Loucy (cell line): ENCODE results near the gene FNTB.
A peak's percentile ranks its signal among the peaks of the same experiment; 100 is the strongest.

Experiments
- H2AFZ ChIP-seq: fragments of 200-600 bp; sonication (generic); 2 replicates; pipeline ENCODE4 v1.6.0; 2016; ENCODE audit warnings: antibody characterized with exemption, mild to moderate bottlenecking, low read length, moderate library complexity
- H3F3A ChIP-seq: fragments of 200-600 bp; 2 replicates; pipeline ENCODE4 v1.6.0; 2016; ENCODE audit warnings: antibody characterized with exemption, low read depth, mild to moderate bottlenecking
- H3K27me3 ChIP-seq: fragments of 200-600 bp; sonication (generic); 2 replicates; pipeline ENCODE4 v1.6.1; 2014; ENCODE audit warnings: low read length, mild to moderate bottlenecking; ENCODE audit not compliant: insufficient read depth, poor library complexity, severe bottlenecking
- H3K36me3 ChIP-seq: fragments of 200-600 bp; sonication (generic); 2 replicates; pipeline ENCODE4 v1.6.1; 2016; ENCODE audit warnings: low read length; ENCODE audit not compliant: insufficient read depth
- H3K4me1 ChIP-seq: fragments of 200-600 bp; sonication (generic); 2 replicates; pipeline ENCODE4 v1.5.1; 2014; ENCODE audit warnings: low read length, mild to moderate bottlenecking; ENCODE audit not compliant: insufficient read depth, poor library complexity, severe bottlenecking
- H3K4me2 ChIP-seq: fragments of 200-600 bp; sonication (generic); 2 replicates; pipeline ENCODE4 v1.6.0; 2014; ENCODE audit warnings: antibody characterized with exemption, low read length, low read depth, mild to moderate bottlenecking; ENCODE audit not compliant: poor library complexity, severe bottlenecking
- H3K4me3 ChIP-seq: fragments of 200-600 bp; sonication (generic); 2 replicates; pipeline ENCODE4 v1.5.1; 2014; ENCODE audit warnings: low read length, mild to moderate bottlenecking, mixed read lengths; ENCODE audit not compliant: poor library complexity, severe bottlenecking
- H3K79me2 ChIP-seq: fragments of 200-600 bp; sonication (generic); 2 replicates; pipeline ENCODE4 v1.6.1; 2014; ENCODE audit warnings: low read length; ENCODE audit not compliant: insufficient read depth
- H3K9ac ChIP-seq: fragments of 200-600 bp; sonication (generic); 2 replicates; pipeline ENCODE4 v1.6.0; 2014; ENCODE audit warnings: mild to moderate bottlenecking, low read depth, low read length, moderate library complexity; ENCODE audit not compliant: poor library complexity, severe bottlenecking
- H3K9me2 ChIP-seq: fragments of 200-600 bp; sonication (generic); replicated peaks from 2 replicates; pipeline ENCODE4 v1.6.1; 2016; ENCODE audit warnings: low read depth, low read length, mixed read lengths
- H3K9me3 ChIP-seq: fragments of 200-600 bp; sonication (generic); 2 replicates; pipeline ENCODE4 v1.6.1; 2014; ENCODE audit warnings: mild to moderate bottlenecking, antibody characterized with exemption, low read length, low read depth; ENCODE audit not compliant: insufficient read depth
- H4K20me1 ChIP-seq: fragments of 200-600 bp; sonication (generic); 2 replicates; pipeline ENCODE4 v1.6.0; 2014; ENCODE audit warnings: antibody characterized with exemption, low read length, mild to moderate bottlenecking; ENCODE audit not compliant: insufficient read depth, poor library complexity, severe bottlenecking
- EZH2phosphoT487 ChIP-seq: fragments of 200-600 bp; IDR thresholded peaks from 2 replicates; pipeline ENCODE4 v1.6.1; 2018; ENCODE audit warnings: antibody characterized with exemption, mild to moderate bottlenecking, moderate library complexity, borderline replicate concordance
- TF ChIP-seq, protein P1 (sequence below): fragments of 200-600 bp; sonication (generic); conservative IDR thresholded peaks from 2 replicates; pipeline ENCODE4 v1.5.1; 2014; ENCODE audit warnings: mild to moderate bottlenecking, antibody characterized with exemption, low read length

Gene FNTB

DNA sequence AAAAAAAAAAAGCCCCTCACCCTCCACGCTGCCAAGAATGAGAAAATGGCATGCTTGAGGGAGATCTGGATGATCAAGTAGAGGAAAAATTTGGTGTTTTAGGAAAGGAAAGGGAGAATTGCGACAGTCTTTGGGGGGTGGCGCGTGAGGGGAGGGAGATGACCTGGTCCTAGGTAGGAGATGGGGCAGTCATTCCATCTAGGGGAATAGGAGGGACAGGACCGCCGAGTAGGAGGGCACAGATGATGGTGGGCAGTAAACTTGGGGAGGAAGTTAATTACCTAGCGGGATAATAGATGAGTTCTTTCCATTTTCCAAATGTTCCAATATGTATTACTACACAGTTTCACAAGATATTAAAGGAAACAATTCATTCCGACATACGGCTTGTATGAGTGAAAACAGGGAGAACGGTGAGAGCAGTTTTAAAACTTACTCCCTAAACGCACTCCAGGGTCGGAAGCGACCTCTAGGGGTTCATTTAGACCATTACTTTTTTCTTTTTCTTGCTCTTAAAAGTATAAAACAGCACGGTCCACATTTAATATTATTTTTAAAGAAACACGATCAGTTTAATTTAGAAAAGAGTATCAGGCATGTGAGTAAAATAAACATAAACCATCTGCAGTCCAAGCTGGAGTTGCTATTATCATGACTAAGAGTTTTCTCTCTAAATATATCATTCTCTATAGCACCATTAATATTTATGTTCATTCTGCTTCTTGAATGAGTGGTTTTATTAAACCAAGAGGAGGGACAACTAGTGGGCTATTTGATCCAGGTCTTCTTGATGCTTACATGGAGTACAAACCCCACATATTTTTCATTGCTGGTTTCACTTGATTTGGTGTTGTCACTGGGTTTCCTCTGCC lies 3.0 kb upstream of the FNTB start:
- H3K9ac ChIP-seq, result no peak overlapping the region
- no peaks in the 10 kb centered on the region for H3K9me2 ChIP-seq
- H3K4me3 ChIP-seq, result peak overlapping the region; percentile 20
- H2AFZ ChIP-seq, result peak overlapping the region; percentile 71; the same call in 1 of the 2 replicates
- no peaks in the 10 kb centered on the region for H3K27me3 ChIP-seq
- no peaks in the 10 kb centered on the region for H3F3A ChIP-seq
- no peak for TF ChIP-seq EZH2phosphoT487
- TF ChIP-seq, protein P1, sequence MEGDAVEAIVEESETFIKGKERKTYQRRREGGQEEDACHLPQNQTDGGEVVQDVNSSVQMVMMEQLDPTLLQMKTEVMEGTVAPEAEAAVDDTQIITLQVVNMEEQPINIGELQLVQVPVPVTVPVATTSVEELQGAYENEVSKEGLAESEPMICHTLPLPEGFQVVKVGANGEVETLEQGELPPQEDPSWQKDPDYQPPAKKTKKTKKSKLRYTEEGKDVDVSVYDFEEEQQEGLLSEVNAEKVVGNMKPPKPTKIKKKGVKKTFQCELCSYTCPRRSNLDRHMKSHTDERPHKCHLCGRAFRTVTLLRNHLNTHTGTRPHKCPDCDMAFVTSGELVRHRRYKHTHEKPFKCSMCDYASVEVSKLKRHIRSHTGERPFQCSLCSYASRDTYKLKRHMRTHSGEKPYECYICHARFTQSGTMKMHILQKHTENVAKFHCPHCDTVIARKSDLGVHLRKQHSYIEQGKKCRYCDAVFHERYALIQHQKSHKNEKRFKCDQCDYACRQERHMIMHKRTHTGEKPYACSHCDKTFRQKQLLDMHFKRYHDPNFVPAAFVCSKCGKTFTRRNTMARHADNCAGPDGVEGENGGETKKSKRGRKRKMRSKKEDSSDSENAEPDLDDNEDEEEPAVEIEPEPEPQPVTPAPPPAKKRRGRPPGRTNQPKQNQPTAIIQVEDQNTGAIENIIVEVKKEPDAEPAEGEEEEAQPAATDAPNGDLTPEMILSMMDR, result peak; percentile 76
- H3K4me1 ChIP-seq, result peaks cover 17% of the 10 kb centered on the region
- H3K79me2 ChIP-seq, result peaks cover 17% of the 10 kb centered on the region
- H3K36me3 ChIP-seq, result no peaks in the 10 kb centered on the region
- peak overlapping the region; percentile 56 for H3K4me2 ChIP-seq
- no peaks in the 10 kb centered on the region for H3K9me3 ChIP-seq
- no peaks in the 10 kb centered on the region for H4K20me1 ChIP-seq

DNA sequence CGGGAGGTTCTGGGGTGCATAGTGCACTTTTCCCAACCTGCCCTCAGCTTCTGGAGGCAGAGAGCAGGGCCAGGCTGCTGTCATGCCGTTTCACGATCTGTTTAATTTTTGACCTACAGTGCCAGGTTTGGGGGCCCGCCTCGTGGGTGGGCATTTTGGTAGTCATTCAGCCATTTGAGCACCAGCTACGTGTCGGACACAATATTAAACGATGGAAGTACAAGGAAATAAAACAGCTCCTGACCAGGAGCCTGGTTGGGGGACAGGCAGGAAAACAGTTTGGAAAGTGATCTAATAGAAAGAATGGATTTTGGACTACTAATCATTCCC lies 708 bp downstream of the FNTB start:
- TF ChIP-seq EZH2phosphoT487, result no peak
- TF ChIP-seq, protein P1, result no peak
- no peaks in the 10 kb centered on the region for H3K27me3 ChIP-seq
- H2AFZ ChIP-seq, result peak overlapping the region; percentile 64

DNA sequence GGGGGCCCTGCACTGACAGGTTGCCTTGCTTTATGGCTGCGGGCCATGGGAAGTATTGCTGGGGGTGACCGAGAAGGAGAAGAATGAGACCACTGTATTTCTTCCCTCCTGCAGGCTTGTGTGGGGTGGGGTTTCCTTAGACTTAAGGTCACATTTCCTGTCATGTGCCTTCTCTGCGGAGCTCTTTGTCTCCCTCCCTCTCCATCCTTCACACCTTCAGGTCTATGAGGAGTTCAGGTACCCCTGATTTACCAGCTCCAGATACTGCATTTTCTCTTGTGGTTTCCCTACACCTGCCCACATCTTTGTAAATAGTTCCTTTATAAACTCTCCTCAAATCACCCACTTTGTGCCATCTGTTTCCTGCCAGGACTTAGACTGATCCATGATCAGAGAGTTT lies 3.6 kb downstream of the FNTB start:
- H2AFZ ChIP-seq, result no peak overlapping the region

More for the DNA sequence above, 708 bp downstream of the FNTB start:
- Histone ChIP-seq H3K79me2 (peaks cover 50% of the 10 kb centered on the region), H3K4me1 (peaks cover 53% of the 10 kb centered on the region), H3F3A (peaks cover 5% of the 10 kb centered on the region; the same call in 1 of the 2 replicates), H3K36me3 (no peaks in the 10 kb centered on the region), H3K4me2 (peak overlapping the region; percentile 86), H3K9me3 (no peaks in the 10 kb centered on the region), H3K9me2 (no peaks in the 10 kb centered on the region), H3K9ac (peak overlapping the region; percentile 87), H3K4me3 (peak overlapping the region; percentile 80), H4K20me1 (no peaks in the 10 kb centered on the region)

More for the DNA sequence above, 3.6 kb downstream of the FNTB start:
- H3K4me2 ChIP-seq, result peak overlapping the region; percentile 86
- TF ChIP-seq, protein P1, result no peak; the same call in none of the 2 replicates
- no peak for TF ChIP-seq EZH2phosphoT487
- peak overlapping the region; percentile 87 for H3K9ac ChIP-seq
- peaks cover 64% of the 10 kb centered on the region for H3K4me1 ChIP-seq
- peaks cover 7% of the 10 kb centered on the region for H4K20me1 ChIP-seq
- no peaks in the 10 kb centered on the region for H3K9me2 ChIP-seq
- no peaks in the 10 kb centered on the region for H3K27me3 ChIP-seq
- H3K9me3 ChIP-seq, result no peaks in the 10 kb centered on the region
- peaks cover 5% of the 10 kb centered on the region; the same call in 1 of the 2 replicates for H3F3A ChIP-seq
- no peaks in the 10 kb centered on the region for H3K36me3 ChIP-seq
- peak overlapping the region; percentile 80 for H3K4me3 ChIP-seq
- peaks cover 78% of the 10 kb centered on the region for H3K79me2 ChIP-seq
